IMR-90 (cell line): ENCODE measurements around the gene NPW. TPM values are rescaled to one million over a fixed set of nuclear protein-coding genes. Genes with fewer than 3 reads are reported as not detected.

Source experiments
- ATAC-seq: fragments of 200-7000 bp; cut with Tn5 transposase; 2 replicates; pipeline ENCODE4 v1.9.1; 2020; ENCODE audit warnings: low read depth, mild to moderate bottlenecking, moderate library complexity
- BruUV-seq: library from RNA; stranded (reverse); fragments of 400-500 nt; replicated peaks from 2 replicates; lab custom pipeline; 2021; lab: Mats Ljungman, UMichigan
- CTCF ChIA-PET: fragments of 300-600 bp; formaldehyde crosslinking; extraction: SDS; loops from one replicate; lab custom pipeline; 2021; ENCODE audit warnings: antibody characterized with exemption; lab: Yijun Ruan, JAX
- POLR2A ChIA-PET: fragments of 300-600 bp; sonication (Branson Sonifier 250); formaldehyde crosslinking; loops from one replicate; lab custom pipeline; 2022; ENCODE audit warnings: antibody characterized with exemption; ENCODE audit not compliant: unreplicated experiment; lab: Charles Lee
- DNase-seq: peaks from one replicate; pipeline ENCODE4 v3.0.0; 2013
- H2AFZ ChIP-seq: replicated peaks from 2 replicates; pipeline ENCODE3; 2013; ENCODE audit warnings: low read length, mild to moderate bottlenecking; ENCODE audit not compliant: poor library complexity
- H2AK5ac ChIP-seq: 2 replicates; pipeline ENCODE4 v1.6.1; 2013; ENCODE audit warnings: low read depth, low read length, inconsistent platforms
- H2AK9ac ChIP-seq: replicated peaks from 2 replicates; pipeline ENCODE3; 2013; ENCODE audit warnings: mild to moderate bottlenecking, low read depth, low read length, moderate library complexity; ENCODE audit not compliant: poor library complexity
- H2BK120ac ChIP-seq: 2 replicates; pipeline ENCODE4 v1.6.1; 2013; ENCODE audit warnings: low read depth, low read length, inconsistent platforms
- H2BK15ac ChIP-seq: 3 replicates; pipeline ENCODE4 v1.6.1; 2013; ENCODE audit warnings: low read depth, low read length, inconsistent platforms
- H2BK20ac ChIP-seq: 2 replicates; pipeline ENCODE4 v1.6.1; 2013; ENCODE audit warnings: low read depth, mild to moderate bottlenecking, inconsistent platforms, low read length, moderate library complexity
- H2BK5ac ChIP-seq: 2 replicates; pipeline ENCODE4 v1.6.1; 2013; ENCODE audit warnings: mild to moderate bottlenecking, low read depth, low read length, inconsistent platforms; ENCODE audit not compliant: poor library complexity, severe bottlenecking
- H3K14ac ChIP-seq: replicated peaks from 2 replicates; pipeline ENCODE4 v1.6.1; 2013; ENCODE audit warnings: low read depth, low read length, inconsistent platforms
- H3K18ac ChIP-seq: 2 replicates; pipeline ENCODE4 v1.6.1; 2013; ENCODE audit warnings: low read depth, low read length, control low read depth
- H3K23ac ChIP-seq: 2 replicates; pipeline ENCODE4 v1.6.1; 2013; ENCODE audit warnings: low read depth, low read length, inconsistent platforms
- H3K27ac ChIP-seq: 2 replicates; pipeline ENCODE4 v1.5.1; 2013; ENCODE audit warnings: mild to moderate bottlenecking, control low read depth, low read length; ENCODE audit not compliant: insufficient read depth
- H3K27me3 ChIP-seq: 2 replicates; pipeline ENCODE4 v1.6.1; 2013; ENCODE audit warnings: low read length; ENCODE audit not compliant: control insufficient read depth, insufficient read depth
- H3K36me3 ChIP-seq: 2 replicates; pipeline ENCODE4 v1.6.1; 2013; ENCODE audit warnings: low read length, mixed read lengths; ENCODE audit not compliant: control insufficient read depth, insufficient read depth
- H3K4ac ChIP-seq: 2 replicates; pipeline ENCODE4 v1.6.1; 2013; ENCODE audit warnings: low read depth, low read length, inconsistent platforms
- H3K4me1 ChIP-seq: 2 replicates; pipeline ENCODE4 v1.6.1; 2013; ENCODE audit warnings: low read length, mixed read lengths; ENCODE audit not compliant: control insufficient read depth, insufficient read depth
- H3K4me2 ChIP-seq: 2 replicates; pipeline ENCODE4 v1.6.1; 2013; ENCODE audit warnings: low read depth, mild to moderate bottlenecking, control low read depth, low read length, moderate library complexity
- H3K4me3 ChIP-seq: 2 replicates; pipeline ENCODE4 v1.5.1; 2013; ENCODE audit warnings: low read depth, mild to moderate bottlenecking, control low read depth, low read length, moderate library complexity; ENCODE audit not compliant: insufficient read depth
- H3K56ac ChIP-seq: 2 replicates; pipeline ENCODE4 v1.6.1; 2013; ENCODE audit warnings: low read length, inconsistent platforms; ENCODE audit not compliant: insufficient read depth; ENCODE audit errors: extremely low read depth
- H3K79me1 ChIP-seq, 2 experiments: 2 replicates each; pipeline ENCODE4 v1.6.1; 2013; ENCODE audit warnings: low read length in 2 of 2, inconsistent platforms in 1 of 2, low read depth in 1 of 2
- H3K9ac ChIP-seq: 2 replicates; pipeline ENCODE4 v1.6.1; 2013; ENCODE audit warnings: low read depth, low read length, control low read depth
- H3K9me1 ChIP-seq: 2 replicates; pipeline ENCODE4 v1.6.1; 2013; ENCODE audit warnings: low read length, inconsistent platforms; ENCODE audit not compliant: insufficient read depth
- H3K9me3 ChIP-seq: 2 replicates; pipeline ENCODE4 v1.6.1; 2013; ENCODE audit warnings: low read length; ENCODE audit not compliant: control insufficient read depth, insufficient read depth
- H4K20me1 ChIP-seq: 2 replicates; pipeline ENCODE4 v1.6.1; 2013; ENCODE audit warnings: low read length, inconsistent platforms; ENCODE audit not compliant: insufficient read depth
- H4K5ac ChIP-seq: 2 replicates; pipeline ENCODE4 v1.6.1; 2013; ENCODE audit warnings: mild to moderate bottlenecking, low read depth, low read length, control low read depth
- H4K8ac ChIP-seq, 2 experiments: 2 replicates each; pipeline ENCODE4 v1.6.1; 2013; ENCODE audit warnings: low read depth in 2 of 2, low read length in 2 of 2, control low read depth in 1 of 2, inconsistent platforms in 1 of 2
- H4K91ac ChIP-seq: 2 replicates; pipeline ENCODE4 v1.6.1; 2013; ENCODE audit warnings: low read depth, low read length, inconsistent platforms; ENCODE audit not compliant: insufficient read depth
- CEBPB ChIP-seq: IDR thresholded peaks from 2 replicates; pipeline ENCODE4 v1.6.1; 2012; ENCODE audit warnings: low read depth, low read length, improper control_type of control experiment
- CHD1 ChIP-seq: IDR thresholded peaks from 2 replicates; pipeline ENCODE4 v1.6.1; 2012; ENCODE audit warnings: low read depth, low read length, improper control_type of control experiment
- FOS ChIP-seq: fragments of 150-350 bp; IDR thresholded peaks from 2 replicates; pipeline ENCODE4 v1.6.1; 2016; ENCODE audit warnings: low read depth, low read length
- RCOR1 ChIP-seq: IDR thresholded peaks from 2 replicates; pipeline ENCODE4 v1.6.1; 2012; ENCODE audit warnings: mild to moderate bottlenecking, low read length, improper control_type of control experiment; ENCODE audit not compliant: insufficient replicate concordance
- USF2 ChIP-seq: fragments of 150-350 bp; IDR thresholded peaks from 2 replicates; pipeline ENCODE4 v1.6.1; 2017; ENCODE audit warnings: mild to moderate bottlenecking, antibody characterized with exemption, low read length, low read depth
- WGBS, 2 experiments: methylation state at CpG; one replicate each; pipeline versions ENCODE4 v1.1.5 to v1.1.7; 2013; ENCODE audit warnings: missing lambda C conversion rate in 2 of 2; ENCODE audit not compliant: insufficient read length in 1 of 2; ENCODE audit errors: extremely low coverage in 2 of 2; 5-methylcytosine and 5-hydroxymethylcytosine counted together
- dilution Hi-C: fragments of 300-500 bp; cut with HindIII; formaldehyde crosslinking; loops from one replicate; pipeline ENCODE4 v1.14.3; 2018; ENCODE audit warnings: low sequenced_read_pairs; ENCODE audit not compliant: unreplicated experiment
- in situ Hi-C: fragments of 300-500 bp; cut with MboI; formaldehyde crosslinking; loops from 3 replicates; pipeline ENCODE4 v1.14.3; 2019; ENCODE audit warnings: low sequenced_read_pairs, inconsistent platforms, mixed read lengths
- intact Hi-C: fragments of 100-400 bp; cut with micrococcal nuclease; formaldehyde crosslinking; loops from 2 replicates; pipeline ENCODE4 v1.10.0; 2022
- polyA plus RNA-seq, 3 experiments: library from polyadenylated mRNA; depleted of rRNA; stranded (reverse); fragments of >200 nt; gene quantifications; 2 replicates each; pipeline ENCODE4 v1.2.3, GENCODE V29; 2012; ENCODE audit warnings: low replicate concordance in 1 of 3
- total RNA-seq: library from RNA; depleted of rRNA; stranded (reverse); fragments of >200 nt; gene quantifications from 2 replicates; pipeline ENCODE4 v1.2.3, GENCODE V29; 2012

The NPW gene
- total and polyA plus RNA-seq, 2 of the 4 experiments (the other 2 are of a cell fraction), result 0.18 to 2.0 TPM

- Histone ChIP-seq H3K4me1 (peaks cover 3% of the 10 kb centered on the region; the same call in 1 of the 2 replicates), H2BK15ac (no peak overlapping the region; the same call in 2 of the 3 replicates), H3K14ac (peak overlapping the region; percentile 76; the same call in 1 of the 2 replicates), H3K27me3 (peaks cover 18% of the 10 kb centered on the region; the same call in 1 of the 2 replicates), H4K5ac (no peak overlapping the region), H3K9me3 (no peaks in the 10 kb centered on the region), H3K4me3 (no peak overlapping the region), H3K18ac (no peak overlapping the region), H2BK20ac (no peak overlapping the region), H2BK5ac (no peak overlapping the region), H4K91ac (peak overlapping the region; percentile 6; the same call in 1 of the 2 replicates), H3K4ac (peak overlapping the region; percentile 81), H3K79me1 (peaks cover 0 to 2% of the 10 kb centered on the region in 2 experiments; a peak in 2 of 4 replicates), H2AFZ (peak overlapping the region; percentile 72), H3K4me2 (no peak overlapping the region), H3K9ac (no peak overlapping the region), H3K23ac (no peak overlapping the region; the same call in 1 of the 2 replicates), H4K20me1 (no peaks in the 10 kb centered on the region), H2BK120ac (peak overlapping the region; percentile 14), H3K56ac (no peak overlapping the region), H3K36me3 (no peaks in the 10 kb centered on the region), H2AK9ac (peak overlapping the region; percentile 72), H2AK5ac (peak overlapping the region; percentile 74), H3K27ac (no peak overlapping the region), H4K8ac (no peak overlapping the region), H3K9me1 (peaks cover 6% of the 10 kb centered on the region)
- ChIA-PET POLR2A (no interaction called here), CTCF (interaction anchor here (1.4 kb wide), 1 partner anchor 125 kb away, joined by 3 read pairs; no protein-coding TSS in a partner anchor)
- in situ Hi-C loops (no loop called here), dilution Hi-C loops (no loop called here), intact Hi-C loops (no loop called here)
- no TSS peak for BruUV-seq
- ATAC-seq, result no peak
- TF ChIP-seq CEBPB, result no peak
- TF ChIP-seq CHD1, result no peak
- no peak for TF ChIP-seq USF2
- TF ChIP-seq RCOR1, result no peak
- no peak for TF ChIP-seq FOS
- WGBS, 2 experiments, result no CpG with 5 or more reads among the region's 7 CpGs
- DNase-seq, result no peak
Observed at GRCh38 chr16:2015947-2016208, 3.7 kb upstream of the NPW start.
